NCI-H2171 treated with DMSO at 0.1 percent for 48 hours (cell line): ENCODE results near the gene SHCBP1L.
A peak's percentile ranks its signal among the peaks of the same experiment; 100 is the strongest.

Experiments used
- DNase-seq: peaks from one replicate; lab custom pipeline; 2025; lab: John Stamatoyannopoulos, UW

Gene SHCBP1L

GRCh38 chr1:182890927-182891610 is 61.9 kb downstream of the SHCBP1L start:
- DNase-seq: peak; percentile 87

- no peak for DNase-seq
Observed at GRCh38 chr1:182889997-182890396, 63.0 kb downstream of the SHCBP1L start.

- DNase-seq: peak; percentile 13
Observed at GRCh38 chr1:182888736-182889531, 64.0 kb downstream of the SHCBP1L start.

GRCh38 chr1:182886985-182887384 is 66.0 kb downstream of the SHCBP1L start:
- DNase-seq: no peak

GRCh38 chr1:182885591-182885990 is 67.4 kb downstream of the SHCBP1L start:
- DNase-seq: no peak

GRCh38 chr1:182884872-182885271 is 68.1 kb downstream of the SHCBP1L start:
- no peak for DNase-seq

- no peak for DNase-seq
Observed at GRCh38 chr1:182877842-182878241, 75.1 kb downstream of the SHCBP1L start.

- DNase-seq: no peak
Observed at GRCh38 chr1:182877331-182877730, 75.6 kb downstream of the SHCBP1L start.

- no peak for DNase-seq
Observed at GRCh38 chr1:182875889-182876288, 77.1 kb downstream of the SHCBP1L start.

GRCh38 chr1:182872881-182873280 is 80.1 kb downstream of the SHCBP1L start:
- no peak for DNase-seq

- no peak for DNase-seq
Observed at GRCh38 chr1:182869241-182869666, 83.7 kb downstream of the SHCBP1L start.

- DNase-seq: no peak
Observed at GRCh38 chr1:182867861-182868260, 85.1 kb downstream of the SHCBP1L start.

- DNase-seq: no peak
Observed at GRCh38 chr1:182863940-182864339, 89.0 kb downstream of the SHCBP1L start.

GRCh38 chr1:182862827-182863226 is 90.1 kb downstream of the SHCBP1L start:
- DNase-seq: no peak

GRCh38 chr1:182861994-182862393 is 91.0 kb downstream of the SHCBP1L start:
- no peak for DNase-seq

GRCh38 chr1:182860658-182861057 is 92.3 kb downstream of the SHCBP1L start:
- DNase-seq: no peak

- DNase-seq: no peak
Observed at GRCh38 chr1:182857212-182857611, 95.8 kb downstream of the SHCBP1L start.

- no peak for DNase-seq
Observed at GRCh38 chr1:182855911-182856310, 97.1 kb downstream of the SHCBP1L start.

GRCh38 chr1:182851825-182852224 is 101.1 kb downstream of the SHCBP1L start:
- no peak for DNase-seq

GRCh38 chr1:182850319-182850718 is 102.6 kb downstream of the SHCBP1L start:
- no peak for DNase-seq
